ENCODE results near the gene NUP107.

The NUP107 gene

GRCh38 chr12:68776976-68777610 lies 90.3 kb downstream of the NUP107 start:
- DNase-seq, result no peak

GRCh38 chr12:68779280-68779679 lies 92.5 kb downstream of the NUP107 start:
- no peak for DNase-seq

- DNase-seq, result no peak
These were observed 94.0 kb downstream of the NUP107 start for GRCh38 chr12:68780731-68781130.

- DNase-seq, result no peak
These were observed 95.0 kb downstream of the NUP107 start for GRCh38 chr12:68781728-68782127.

- DNase-seq, result no peak
These were observed 97.2 kb downstream of the NUP107 start for GRCh38 chr12:68784015-68784414.

- DNase-seq, result no peak
These were observed 98.6 kb downstream of the NUP107 start for GRCh38 chr12:68785358-68785757.

GRCh38 chr12:68785823-68786222 lies 99.0 kb downstream of the NUP107 start:
- no peak for DNase-seq

- DNase-seq, result no peak
These were observed 100.2 kb downstream of the NUP107 start for GRCh38 chr12:68786929-68787328.

GRCh38 chr12:68788554-68789143 lies 101.9 kb downstream of the NUP107 start:
- no peak for DNase-seq

- no peak for DNase-seq
These were observed 102.5 kb downstream of the NUP107 start for GRCh38 chr12:68789144-68789878.

- no peak for DNase-seq
These were observed 103.5 kb downstream of the NUP107 start for GRCh38 chr12:68790081-68790951.

- no peak for DNase-seq
These were observed 104.1 kb downstream of the NUP107 start for GRCh38 chr12:68790952-68791234.

- no peak for DNase-seq
These were observed 105.2 kb downstream of the NUP107 start for GRCh38 chr12:68791897-68792481.

- no peak for DNase-seq
These were observed 106.2 kb downstream of the NUP107 start for GRCh38 chr12:68792952-68793351.

GRCh38 chr12:68793436-68793835 lies 106.7 kb downstream of the NUP107 start:
- no peak for DNase-seq

GRCh38 chr12:68793975-68794652 lies 107.3 kb downstream of the NUP107 start:
- no peak for DNase-seq

GRCh38 chr12:68794653-68795251 lies 108.0 kb downstream of the NUP107 start:
- DNase-seq, result no peak

Measured in activated naive CD4-positive, alpha-beta T cell (primary cell).